HL-60/S4 (cell line): ENCODE results near the gene SCLT1.

Experiments
- in situ Hi-C: fragments of 300-500 bp; cut with MboI; formaldehyde crosslinking; loops from 2 replicates; pipeline ENCODE4 v1.14.3; 2022; ENCODE audit warnings: low sequenced_read_pairs

The SCLT1 gene

GRCh38 chr4:128847082-128847724 lies 246.1 kb downstream of the SCLT1 start:
- in situ Hi-C loops, result no loop called here

GRCh38 chr4:128846063-128846462 lies 247.3 kb downstream of the SCLT1 start:
- in situ Hi-C loops, result no loop called here

GRCh38 chr4:128844931-128845330 lies 248.4 kb downstream of the SCLT1 start:
- in situ Hi-C loops, result no loop called here

GRCh38 chr4:128841402-128841801 lies 251.9 kb downstream of the SCLT1 start:
- in situ Hi-C loops, result no loop called here

- in situ Hi-C loops, result no loop called here
Observed at GRCh38 chr4:128840711-128841318, 252.5 kb downstream of the SCLT1 start.

- in situ Hi-C loops, result no loop called here
Observed at GRCh38 chr4:128837679-128838078, 255.7 kb downstream of the SCLT1 start.

- in situ Hi-C loops, result no loop called here
Observed at GRCh38 chr4:128837198-128837597, 256.1 kb downstream of the SCLT1 start.

- in situ Hi-C loops, result no loop called here
Observed at GRCh38 chr4:128835498-128836222, 257.7 kb downstream of the SCLT1 start.
